Left ventricle myocardium inferior (tissue), 1 donor: ENCODE results near the gene PEX11G. TPM values are rescaled to one million over a fixed set of nuclear protein-coding genes. Genes with fewer than 3 reads are reported as not detected.

Experiments used
- DNase-seq: peaks from one replicate; pipeline ENCODE4 v3.0.0-alpha.2; 2020
- H3K27ac ChIP-seq: fragments of 200-600 bp; replicated peaks from 2 replicates; pipeline ENCODE4 v1.8.0; 2021
- H3K27me3 ChIP-seq: fragments of 200-600 bp; 2 replicates; pipeline ENCODE4 v1.8.0; 2021; ENCODE audit warnings: low read depth
- H3K36me3 ChIP-seq: fragments of 200-600 bp; 2 replicates; pipeline ENCODE4 v1.8.0; 2021
- H3K4me1 ChIP-seq: fragments of 200-600 bp; 2 replicates; pipeline ENCODE4 v1.8.0; 2021
- H3K4me3 ChIP-seq: fragments of 200-600 bp; 2 replicates; pipeline ENCODE4 v1.8.0; 2021; ENCODE audit warnings: mild to moderate bottlenecking, moderate library complexity
- H3K9me3 ChIP-seq: fragments of 200-600 bp; replicated peaks from 2 replicates; pipeline ENCODE4 v1.8.0; 2021
- intact Hi-C: fragments of 100-400 bp; cut with micrococcal nuclease; formaldehyde crosslinking; loops from one replicate; pipeline ENCODE4 v1.11.0; 2022
- total RNA-seq: library from RNA; stranded (reverse); fragmentation: NEBNext Ultra II Directional; extraction: Animal tissue kit (Norgen Biotek cat#: 25700); gene quantifications from one replicate; pipeline ENCODE4 v1.2.1, GENCODE V29; 2021
- TF ChIP-seq, protein P1 (sequence below): fragments of 200-600 bp; IDR thresholded peaks from 2 replicates; pipeline ENCODE4 v1.8.0; 2021; ENCODE audit warnings: antibody characterized with exemption, mild to moderate bottlenecking, borderline replicate concordance
- donor health status: DM: no; HTN: yes; CAD: no; lungs with severe emphysema.

The PEX11G gene
- total RNA-seq, 1 donor from 2014 or later = 1.2 TPM

DNA sequence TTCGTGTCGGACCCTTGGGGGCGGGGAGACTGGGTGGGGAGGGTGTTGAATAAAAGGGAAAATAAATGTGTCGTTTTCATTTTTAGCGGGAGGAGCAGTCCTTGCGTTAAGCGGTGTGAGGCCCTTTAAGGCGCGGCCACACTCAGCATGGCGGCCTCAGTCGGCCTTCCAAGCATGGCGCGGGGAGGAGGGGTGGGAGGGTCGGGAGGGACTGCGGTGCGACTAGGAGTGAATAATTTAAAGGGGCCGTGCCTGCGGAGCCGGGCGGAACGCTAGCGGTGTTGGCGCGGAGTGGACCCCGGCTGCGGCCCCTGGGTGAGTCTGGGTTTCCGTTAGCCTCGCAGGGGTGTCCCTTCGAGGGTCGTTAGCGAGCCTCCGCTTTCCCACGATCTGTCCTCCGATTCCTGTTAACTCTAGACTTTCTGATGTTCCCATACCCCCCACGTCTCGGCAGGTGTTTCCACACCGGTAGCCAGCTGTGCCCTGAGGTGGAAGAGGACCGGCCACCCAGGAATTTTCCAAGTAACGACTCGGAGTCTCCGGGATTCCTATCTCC lies 45.2 kb upstream of the PEX11G start:
- TF ChIP-seq, protein P1, sequence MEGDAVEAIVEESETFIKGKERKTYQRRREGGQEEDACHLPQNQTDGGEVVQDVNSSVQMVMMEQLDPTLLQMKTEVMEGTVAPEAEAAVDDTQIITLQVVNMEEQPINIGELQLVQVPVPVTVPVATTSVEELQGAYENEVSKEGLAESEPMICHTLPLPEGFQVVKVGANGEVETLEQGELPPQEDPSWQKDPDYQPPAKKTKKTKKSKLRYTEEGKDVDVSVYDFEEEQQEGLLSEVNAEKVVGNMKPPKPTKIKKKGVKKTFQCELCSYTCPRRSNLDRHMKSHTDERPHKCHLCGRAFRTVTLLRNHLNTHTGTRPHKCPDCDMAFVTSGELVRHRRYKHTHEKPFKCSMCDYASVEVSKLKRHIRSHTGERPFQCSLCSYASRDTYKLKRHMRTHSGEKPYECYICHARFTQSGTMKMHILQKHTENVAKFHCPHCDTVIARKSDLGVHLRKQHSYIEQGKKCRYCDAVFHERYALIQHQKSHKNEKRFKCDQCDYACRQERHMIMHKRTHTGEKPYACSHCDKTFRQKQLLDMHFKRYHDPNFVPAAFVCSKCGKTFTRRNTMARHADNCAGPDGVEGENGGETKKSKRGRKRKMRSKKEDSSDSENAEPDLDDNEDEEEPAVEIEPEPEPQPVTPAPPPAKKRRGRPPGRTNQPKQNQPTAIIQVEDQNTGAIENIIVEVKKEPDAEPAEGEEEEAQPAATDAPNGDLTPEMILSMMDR = no peak
- no peaks in the 10 kb centered on the region for H3K9me3 ChIP-seq
- H3K4me1 ChIP-seq = peaks cover 38% of the 10 kb centered on the region
- H3K36me3 ChIP-seq = peaks cover 50% of the 10 kb centered on the region
- DNase-seq = peak; percentile 88
- peak overlapping the region; percentile 93 for H3K27ac ChIP-seq
- peak overlapping the region; percentile 95 for H3K4me3 ChIP-seq
- intact Hi-C loops = no loop called here
- H3K27me3 ChIP-seq = no peaks in the 10 kb centered on the region

DNA sequence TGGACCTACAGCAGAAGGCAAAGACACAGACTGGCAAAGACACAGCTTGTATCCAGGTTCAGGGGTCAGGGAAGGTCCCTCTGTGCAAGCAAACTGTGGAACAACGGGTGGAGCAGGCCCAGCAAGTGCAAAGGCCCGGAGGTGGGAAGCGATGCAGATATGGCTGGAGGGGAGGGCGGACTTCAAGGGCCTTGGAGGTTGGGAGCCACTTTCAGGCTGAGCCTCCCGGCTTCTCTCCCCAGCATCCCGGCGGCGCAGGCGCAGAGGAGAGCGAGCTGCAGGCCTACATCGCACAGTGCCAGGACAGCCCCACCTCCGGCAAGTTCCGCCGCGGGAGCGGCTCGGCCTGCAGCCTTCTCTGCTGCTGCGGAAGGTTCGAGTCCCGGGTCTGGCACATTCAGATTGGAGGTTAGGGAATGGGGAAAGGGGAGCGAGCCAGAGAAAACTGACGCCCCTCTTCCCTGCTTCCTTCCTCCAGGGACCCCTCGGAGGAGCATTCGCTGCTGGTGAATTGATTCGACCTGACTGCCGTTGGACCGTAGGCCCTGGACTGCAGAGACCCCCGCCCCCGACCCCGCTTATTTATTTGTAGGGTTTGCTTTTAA lies 44.5 kb upstream of the PEX11G start:
- peak overlapping the region; percentile 93 for H3K27ac ChIP-seq
- peaks cover 38% of the 10 kb centered on the region for H3K4me1 ChIP-seq
- peak overlapping the region; percentile 95 for H3K4me3 ChIP-seq
- TF ChIP-seq, protein P1 = no peak
- no peaks in the 10 kb centered on the region for H3K9me3 ChIP-seq
- intact Hi-C loops = no loop called here
- no peaks in the 10 kb centered on the region for H3K27me3 ChIP-seq
- peak; percentile 76 for DNase-seq
- H3K36me3 ChIP-seq = peaks cover 51% of the 10 kb centered on the region

DNA sequence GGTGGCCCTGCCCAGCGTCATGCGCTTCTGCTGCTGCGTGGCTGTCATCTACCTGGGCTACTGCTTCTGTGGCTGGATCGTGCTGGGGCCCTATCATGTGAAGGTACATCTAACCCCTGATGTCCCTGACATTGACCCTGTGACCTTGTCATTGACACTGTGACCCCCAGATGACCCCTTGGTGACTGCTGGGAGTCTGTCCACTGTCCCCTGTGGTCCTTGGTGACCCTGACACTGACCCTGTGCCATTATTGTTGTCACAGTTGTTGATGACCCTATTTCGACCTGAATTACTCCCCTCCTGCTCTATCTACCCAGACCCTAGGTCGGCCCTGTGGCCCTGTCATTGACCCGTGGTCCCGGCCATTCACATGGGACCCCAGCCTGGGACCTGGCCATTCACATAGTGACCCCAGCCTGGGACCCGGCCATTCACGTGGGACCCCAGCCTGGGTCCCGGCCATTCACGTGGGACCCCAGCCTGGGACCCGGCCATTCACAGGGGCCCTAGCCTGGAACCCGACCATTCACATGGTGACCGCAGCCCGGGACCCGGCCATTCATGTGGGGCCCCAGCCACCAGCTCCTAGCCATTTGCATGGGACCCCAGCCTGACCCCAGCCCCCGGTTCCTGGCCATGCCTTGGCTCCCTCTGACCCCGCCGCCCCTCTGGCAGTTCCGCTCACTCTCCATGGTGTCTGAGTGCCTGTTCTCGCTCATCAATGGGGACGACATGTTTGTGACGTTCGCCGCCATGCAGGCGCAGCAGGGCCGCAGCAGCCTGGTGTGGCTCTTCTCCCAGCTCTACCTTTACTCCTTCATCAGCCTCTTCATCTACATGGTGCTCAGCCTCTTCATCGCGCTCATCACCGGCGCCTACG lies 41.0 kb upstream of the PEX11G start:
- TF ChIP-seq, protein P1 = no peak
- H3K36me3 ChIP-seq = peaks cover 67% of the 10 kb centered on the region

DNA sequence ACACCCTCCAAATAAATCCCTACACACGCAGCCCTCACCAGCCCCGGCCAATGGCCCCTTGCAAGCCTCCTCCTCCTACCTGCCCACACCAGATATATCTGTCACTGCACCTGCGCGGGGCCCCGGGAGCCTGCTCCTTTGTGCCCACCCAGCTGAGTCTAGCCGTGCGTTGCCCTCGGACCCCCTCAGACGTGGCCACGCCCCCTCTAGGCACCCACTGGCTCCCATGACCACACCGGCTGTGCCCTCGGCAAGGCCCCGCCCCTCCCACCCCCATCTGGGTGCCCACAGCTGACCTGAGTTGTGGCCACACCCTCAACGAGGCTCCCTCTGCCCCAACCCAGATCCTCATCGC lies 40.4 kb upstream of the PEX11G start:
- intact Hi-C loops = no loop called here
- H3K4me1 ChIP-seq = peaks cover 19% of the 10 kb centered on the region
- peaks cover 69% of the 10 kb centered on the region for H3K36me3 ChIP-seq
- no peak for DNase-seq
- no peak overlapping the region for H3K27ac ChIP-seq
- H3K4me3 ChIP-seq = no peak overlapping the region
- no peaks in the 10 kb centered on the region for H3K27me3 ChIP-seq
- H3K9me3 ChIP-seq = no peaks in the 10 kb centered on the region
- TF ChIP-seq, protein P1 = no peak

More for the DNA sequence above, 41.0 kb upstream of the PEX11G start:
- Histone ChIP-seq H3K4me1 (peaks cover 19% of the 10 kb centered on the region), H3K9me3 (no peaks in the 10 kb centered on the region), H3K27me3 (no peaks in the 10 kb centered on the region), H3K27ac (no peak overlapping the region), H3K4me3 (no peak overlapping the region)
- intact Hi-C loops = no loop called here
- DNase-seq = no peak

DNA sequence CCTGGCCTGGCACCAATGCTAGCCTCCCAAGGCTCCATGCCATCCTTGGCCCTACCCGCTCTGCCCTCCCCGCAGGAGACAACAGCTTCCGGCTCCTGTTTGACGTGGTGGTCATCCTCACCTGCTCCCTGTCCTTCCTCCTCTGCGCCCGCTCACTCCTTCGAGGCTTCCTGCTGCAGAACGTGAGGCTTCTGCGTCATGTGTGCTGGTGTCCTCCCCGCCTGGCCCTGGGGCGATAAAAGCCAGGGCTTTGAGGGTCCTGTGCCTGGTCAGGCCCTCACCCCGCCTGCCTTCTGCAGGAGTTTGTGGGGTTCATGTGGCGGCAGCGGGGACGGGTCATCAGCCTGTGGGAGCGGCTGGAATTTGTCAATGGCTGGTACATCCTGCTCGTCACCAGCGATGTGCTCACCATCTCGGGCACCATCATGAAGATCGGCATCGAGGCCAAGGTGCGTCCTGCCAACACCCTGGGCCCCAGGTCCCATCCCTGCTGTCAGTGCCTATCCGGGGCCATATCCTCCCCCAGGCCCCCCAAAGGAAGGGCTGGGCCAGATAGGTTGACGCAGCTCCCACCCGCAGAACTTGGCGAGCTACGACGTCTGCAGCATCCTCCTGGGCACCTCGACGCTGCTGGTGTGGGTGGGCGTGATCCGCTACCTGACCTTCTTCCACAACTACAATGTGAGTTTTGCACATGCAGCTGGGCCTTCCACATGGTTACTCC lies 39.8 kb upstream of the PEX11G start:
- H3K27me3 ChIP-seq = no peaks in the 10 kb centered on the region
- TF ChIP-seq, protein P1 = no peak
- H3K4me3 ChIP-seq = no peak overlapping the region
- DNase-seq = no peak
- no peak overlapping the region for H3K27ac ChIP-seq
- intact Hi-C loops = no loop called here
- H3K4me1 ChIP-seq = peaks cover 20% of the 10 kb centered on the region
- H3K36me3 ChIP-seq = peaks cover 69% of the 10 kb centered on the region
- no peaks in the 10 kb centered on the region for H3K9me3 ChIP-seq
